Measurements from ENCODE around the gene SHQ1.

GRCh38 chr3:72896996-72897757 is 48.9 kb upstream of the SHQ1 start:
- TF ChIP-seq CTCF (IDR thresholded peaks at IDR 0.05): no peak
- TF ChIP-seq POLR2A (IDR thresholded peaks at IDR 0.05): no peak
- no peak for TF ChIP-seq EP300 (IDR thresholded peaks at IDR 0.05)

All from sigmoid colon (tissue), 4 donors.